HCEC 1CT (cell line): ENCODE measurements around the gene ATXN1.
"Not testable (repeated sequence)": the region's sequence is repeated elsewhere in the genome, so short reads cannot be mapped to it uniquely, and the experiment has no call there.

ENCODE experiments used
- DNase-seq: peaks from one replicate; pipeline ENCODE4 v3.0.0-alpha.2; 2017

ATXN1 gene

DNA sequence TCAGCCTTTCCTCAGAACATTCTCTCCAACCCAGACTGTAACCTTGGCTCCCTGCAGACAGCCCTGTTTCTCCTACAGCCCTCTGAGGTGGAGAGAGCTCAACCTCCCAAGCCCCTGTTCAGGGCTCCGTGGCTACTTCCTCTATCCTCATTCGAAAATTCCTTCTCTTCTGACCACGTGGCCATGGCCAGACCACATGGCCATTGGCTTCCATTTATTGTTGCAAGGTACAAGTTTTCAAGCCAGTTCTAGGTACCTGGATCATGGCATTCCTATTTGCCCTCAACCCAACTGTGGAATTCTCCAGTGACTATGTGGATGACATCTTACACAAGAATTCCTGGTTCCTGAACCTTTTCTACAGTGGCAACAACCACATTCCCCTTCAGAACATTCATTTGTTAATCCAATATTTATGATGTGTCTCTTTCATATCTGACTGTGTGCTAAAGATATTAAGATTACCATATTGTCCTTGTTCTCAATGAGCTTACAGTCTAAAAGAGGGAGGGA lies 361.0 kb downstream of the ATXN1 start:
- no peak for DNase-seq

DNA sequence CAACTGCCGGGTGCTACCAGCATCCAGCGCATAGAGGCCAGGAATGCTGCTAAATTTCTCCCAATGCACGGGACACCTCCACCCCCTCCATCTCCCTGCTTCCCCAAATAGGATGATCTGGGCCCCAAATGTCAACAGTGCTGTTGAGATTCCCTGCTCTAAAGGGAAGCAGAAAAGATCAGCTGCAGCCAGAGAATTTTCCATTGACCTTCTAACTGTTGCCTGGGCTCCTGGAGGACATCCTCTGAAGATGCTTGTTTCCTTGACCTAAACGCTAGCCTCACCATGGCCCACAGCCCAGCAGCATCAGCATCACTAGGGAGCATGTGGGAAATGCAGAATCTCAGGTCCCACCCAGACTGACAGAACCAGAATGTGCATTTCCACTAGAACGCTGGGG lies 361.6 kb downstream of the ATXN1 start:
- DNase-seq, result no peak

DNA sequence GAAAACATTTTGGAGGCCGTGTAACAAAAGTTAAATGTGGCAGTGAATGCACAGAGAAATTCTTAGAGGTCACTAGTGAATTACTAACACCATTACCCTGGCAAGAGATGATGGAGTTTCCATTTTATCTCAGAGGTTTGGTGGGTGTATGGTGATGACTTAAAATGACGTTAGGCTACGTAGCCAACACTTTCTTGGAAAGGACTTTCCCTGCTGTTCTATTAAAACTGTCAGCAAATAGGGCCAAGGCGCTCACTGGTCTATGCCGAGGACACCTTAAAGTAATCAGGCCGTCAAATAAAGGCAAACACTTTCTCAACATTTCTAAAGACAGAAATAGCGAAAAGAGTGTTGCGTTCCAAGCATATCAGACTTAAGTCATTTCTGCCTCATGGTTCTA lies 362.1 kb downstream of the ATXN1 start:
- no peak for DNase-seq

DNA sequence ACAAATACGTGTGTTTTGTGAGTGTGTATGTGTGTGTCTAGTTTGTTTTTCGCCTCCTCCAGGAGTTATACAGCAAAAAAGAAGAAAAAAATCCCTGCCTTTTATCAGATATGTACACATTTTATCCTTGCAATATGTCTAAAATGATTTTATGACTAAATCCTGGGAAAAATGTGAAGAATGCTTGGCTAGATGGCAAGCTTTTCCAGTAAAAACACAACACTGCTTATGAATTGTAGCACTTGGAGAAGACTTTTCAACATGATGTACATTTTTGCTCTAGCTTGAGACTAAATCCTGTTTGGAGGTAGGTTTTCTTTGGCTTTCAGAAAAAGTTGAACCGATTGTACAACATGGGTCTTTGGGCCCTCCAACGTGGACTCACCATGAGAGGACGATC lies 362.7 kb downstream of the ATXN1 start:
- DNase-seq, result peak; percentile 36

DNA sequence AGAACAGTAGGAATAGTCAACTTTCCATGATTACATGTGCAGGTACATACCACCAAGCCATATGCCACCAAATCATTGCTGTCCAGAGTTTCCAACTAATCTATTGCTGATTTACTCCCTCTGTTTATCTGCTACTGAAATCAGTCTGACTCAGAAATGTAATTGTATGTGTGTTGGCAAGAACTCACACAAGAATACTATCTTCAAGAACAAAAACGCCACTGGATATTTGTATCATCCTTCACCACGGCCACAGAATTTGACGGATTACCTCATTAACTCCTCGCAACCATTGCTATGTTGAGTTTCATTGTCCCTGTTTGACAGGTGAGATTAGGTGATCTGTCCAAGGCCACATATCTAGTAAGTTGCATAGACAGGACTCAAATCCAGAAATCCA lies 363.6 kb downstream of the ATXN1 start:
- DNase-seq, result no peak

DNA sequence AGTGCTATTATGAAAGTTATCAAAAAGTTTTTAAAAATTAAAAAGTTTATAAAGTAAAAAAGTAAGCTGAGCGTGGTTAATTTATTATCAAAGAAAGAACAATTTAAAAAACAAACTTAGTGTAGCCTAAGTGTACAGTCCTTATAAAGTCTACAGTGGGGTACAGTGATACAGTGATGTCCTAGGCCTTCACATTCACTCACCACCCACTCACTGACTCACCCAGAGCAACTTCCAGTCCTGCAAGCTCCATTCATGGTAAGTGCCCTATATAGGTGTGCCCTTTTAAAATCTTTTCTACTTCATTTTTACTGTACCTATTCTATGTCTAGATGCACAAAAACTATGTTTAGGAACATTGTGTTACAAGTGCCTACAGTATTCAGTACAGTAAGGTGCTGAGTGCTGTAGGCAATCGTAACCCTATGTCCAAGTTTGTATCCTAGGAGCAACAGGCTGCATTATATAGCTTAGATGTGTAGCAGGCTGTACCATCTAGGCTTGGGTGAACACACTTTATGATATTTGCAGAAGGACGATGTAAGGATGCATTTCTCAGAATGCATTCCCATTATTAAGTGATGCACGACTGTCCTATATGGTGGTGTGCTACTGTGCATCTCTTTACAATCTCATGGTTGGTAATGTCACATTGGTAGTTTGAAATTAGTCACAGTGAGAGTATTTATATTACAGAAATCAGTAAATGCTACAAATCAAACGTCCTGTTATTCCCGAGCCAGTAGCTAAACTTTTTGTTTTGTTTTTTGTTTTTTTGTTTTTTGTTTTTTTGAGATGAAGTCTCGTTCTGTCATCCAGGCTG lies 364.6 kb downstream of the ATXN1 start:
- DNase-seq, result no peak

DNA sequence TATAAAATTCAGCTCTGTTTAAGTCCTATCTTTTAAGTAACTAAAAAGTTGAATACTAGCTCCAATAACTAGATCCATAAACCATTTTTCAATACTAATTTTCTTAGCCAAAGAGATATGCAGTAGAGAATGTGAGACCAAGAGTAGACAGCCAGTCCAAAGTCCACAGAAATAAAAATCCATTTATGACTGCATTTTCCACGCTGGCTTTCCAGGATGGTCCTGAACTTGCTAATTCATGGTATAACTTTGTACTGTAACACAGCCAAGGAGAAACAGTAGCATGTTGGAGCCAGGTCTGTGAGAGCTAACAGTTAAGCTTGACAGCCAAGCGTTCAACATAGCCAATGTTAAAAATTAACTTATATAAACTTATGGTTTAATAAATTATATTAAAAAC lies 366.6 kb downstream of the ATXN1 start:
- DNase-seq, result no peak

DNA sequence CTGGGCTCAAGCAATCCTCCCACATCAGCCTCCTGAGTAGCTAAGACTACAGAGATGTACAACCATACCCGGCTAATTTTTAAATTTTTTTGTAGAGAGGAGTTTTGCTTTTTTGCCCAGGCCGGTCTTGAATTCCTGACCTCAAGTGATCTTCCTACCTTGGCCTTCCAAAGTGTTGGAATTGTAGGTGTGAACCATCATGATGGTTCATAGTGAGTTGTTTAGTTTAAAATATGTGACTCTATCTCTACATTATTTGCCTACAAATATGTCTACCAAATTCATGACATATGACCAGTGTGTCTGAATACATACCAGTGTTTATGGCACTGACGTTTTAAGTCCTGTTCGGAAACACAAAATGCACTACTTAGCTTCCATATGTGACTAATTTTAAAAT lies 367.9 kb downstream of the ATXN1 start:
- DNase-seq, result no peak

DNA sequence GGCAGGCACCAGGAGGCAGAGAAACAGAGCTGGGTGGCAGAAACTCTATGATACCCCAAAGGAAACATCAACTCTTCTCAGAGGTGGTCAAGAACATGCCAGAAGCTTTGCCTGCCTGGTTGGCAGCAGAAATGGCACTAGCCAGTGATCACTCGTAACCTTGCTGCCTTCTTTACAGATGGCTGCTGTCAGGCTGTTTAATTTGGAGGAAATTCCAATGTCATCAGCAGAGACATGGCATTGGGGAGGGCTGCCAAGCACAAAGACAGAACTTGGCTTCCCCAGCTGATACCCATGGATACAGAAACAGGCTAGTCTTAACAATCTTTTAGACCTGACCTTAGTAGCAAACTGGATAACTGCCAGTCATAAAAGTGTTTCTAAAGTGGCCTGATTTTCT lies 369.2 kb downstream of the ATXN1 start:
- DNase-seq, result no peak

DNA sequence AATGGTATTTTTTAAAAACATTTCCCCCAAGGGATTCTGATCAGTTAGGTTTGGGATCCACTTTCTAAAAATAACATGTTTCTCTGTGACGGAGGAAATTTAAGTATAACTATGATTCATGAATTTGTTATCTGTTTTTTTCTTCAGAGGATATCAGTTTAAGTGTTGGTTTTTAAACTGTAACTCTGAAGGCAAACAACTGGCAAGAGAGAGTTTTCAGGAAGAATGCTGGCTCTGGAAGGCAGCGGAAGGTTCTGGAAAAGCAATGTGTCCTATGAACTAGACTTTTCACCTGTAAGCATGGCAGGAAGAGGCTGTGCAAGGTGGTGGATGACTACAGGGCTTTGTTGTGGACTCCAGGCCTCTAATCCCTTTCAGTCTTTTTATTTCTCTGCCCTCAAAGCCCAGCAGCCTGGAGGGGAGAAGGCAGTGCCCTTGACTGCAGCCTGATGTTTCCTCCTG lies 369.8 kb downstream of the ATXN1 start:
- DNase-seq, result peak; percentile 45

DNA sequence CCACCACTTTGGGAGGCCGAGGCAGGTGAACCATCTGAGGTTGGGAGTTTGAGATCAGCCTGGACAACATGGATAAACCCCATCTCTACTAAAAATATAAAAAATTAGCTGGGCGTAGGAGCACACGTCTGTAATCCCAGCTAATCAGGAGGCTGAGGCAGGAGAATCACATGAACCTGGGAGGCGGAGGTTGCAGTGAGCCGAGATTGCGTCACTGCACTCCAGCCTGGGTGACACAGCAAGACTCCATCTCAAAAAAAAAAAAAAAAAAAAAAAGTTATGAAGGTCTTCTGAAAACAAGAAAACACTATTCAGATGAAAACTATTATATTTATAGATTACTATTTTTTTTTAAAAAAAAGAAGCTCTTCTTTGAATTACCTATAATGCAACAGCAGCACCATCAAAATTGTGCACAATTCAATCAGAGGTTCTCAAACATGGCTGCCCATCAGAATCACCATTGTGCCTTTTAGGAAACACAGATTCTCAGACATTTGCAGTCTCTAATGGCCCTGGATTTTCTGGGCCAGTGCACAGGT lies 370.3 kb downstream of the ATXN1 start:
- DNase-seq, result peak; percentile 4

DNA sequence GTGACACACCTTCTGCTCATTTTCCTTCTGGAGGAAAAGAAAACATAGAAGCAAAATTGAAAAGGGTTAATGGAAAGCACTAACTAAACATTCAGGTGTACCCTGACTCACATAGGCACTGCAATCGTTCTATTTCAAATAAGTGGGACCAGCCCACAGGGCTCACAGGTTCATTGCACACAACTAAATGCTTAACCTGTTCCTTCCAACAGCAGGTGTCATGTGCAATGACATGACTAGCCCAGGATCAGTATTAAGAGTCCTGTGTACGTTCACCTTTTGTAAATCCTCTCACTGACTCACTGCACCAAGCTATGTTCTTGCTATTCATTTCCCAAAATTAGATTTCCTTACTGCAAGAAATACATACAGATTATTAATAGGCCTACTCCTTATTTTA lies 371.6 kb downstream of the ATXN1 start:
- DNase-seq, result no peak

DNA sequence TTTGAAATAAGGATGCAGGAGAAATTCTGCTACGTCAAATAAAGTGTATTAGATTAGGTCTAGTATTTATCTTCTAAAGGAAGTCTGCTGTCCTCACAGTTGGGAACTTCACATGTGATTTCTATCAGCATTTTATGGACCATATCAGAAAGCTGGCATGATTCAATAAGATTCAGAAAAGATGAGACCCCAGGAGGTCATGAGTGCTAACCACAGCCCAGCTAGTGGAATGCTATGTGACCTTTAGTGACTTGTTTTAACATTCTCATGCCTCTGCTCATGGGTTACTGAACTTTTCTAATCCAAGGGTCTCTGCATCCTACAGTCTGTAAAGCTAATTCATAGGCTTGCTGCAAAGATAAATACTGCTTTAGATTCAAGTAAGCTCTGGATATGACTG lies 372.8 kb downstream of the ATXN1 start:
- peak; percentile 45 for DNase-seq

DNA sequence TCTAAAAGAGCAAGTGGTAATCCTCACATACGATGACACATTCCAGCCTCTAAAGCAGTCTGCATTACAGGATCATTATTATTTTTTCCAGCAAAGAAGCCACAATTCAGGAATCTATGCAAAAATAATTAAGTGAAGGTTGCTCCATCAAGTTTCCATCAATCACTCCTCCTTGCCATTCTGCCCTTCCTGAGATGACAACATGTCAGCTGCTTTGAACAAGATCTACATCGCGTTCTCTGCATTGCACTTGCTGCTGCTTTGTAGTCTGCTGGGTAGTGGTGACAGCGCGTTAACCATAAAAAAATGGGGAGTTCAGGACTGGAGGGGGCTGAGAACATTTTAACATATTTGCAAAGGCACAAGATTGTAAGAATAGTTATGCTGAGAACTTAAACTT lies 375.2 kb downstream of the ATXN1 start:
- DNase-seq, result no peak

DNA sequence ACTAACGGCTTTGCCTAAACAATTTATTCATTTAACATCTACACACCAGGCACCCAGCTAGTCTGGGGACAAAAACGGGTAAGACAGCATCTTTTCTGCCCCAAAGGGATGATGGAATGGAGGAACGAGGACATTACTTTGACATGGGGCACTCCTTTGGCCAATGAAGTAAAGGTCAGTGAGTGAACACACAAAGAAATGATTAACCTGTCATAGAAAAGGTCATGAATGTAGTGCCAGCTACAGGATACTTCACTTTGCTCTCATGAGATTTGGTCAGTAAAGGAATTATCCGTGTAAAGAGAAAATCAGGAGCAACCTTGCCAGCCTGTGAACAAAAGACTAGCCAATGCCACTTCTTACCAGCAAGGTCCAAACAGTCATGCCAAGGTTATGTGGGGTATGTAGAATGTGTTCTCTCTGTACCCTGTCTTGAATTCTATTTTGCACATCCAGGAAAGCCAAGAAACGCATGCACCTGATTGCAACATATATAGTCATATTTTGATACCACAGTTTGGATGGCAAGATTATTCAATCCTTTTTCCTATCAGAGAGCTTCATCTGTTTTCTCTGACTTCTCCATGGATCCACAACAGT lies 377.6 kb downstream of the ATXN1 start:
- DNase-seq, result no peak

DNA sequence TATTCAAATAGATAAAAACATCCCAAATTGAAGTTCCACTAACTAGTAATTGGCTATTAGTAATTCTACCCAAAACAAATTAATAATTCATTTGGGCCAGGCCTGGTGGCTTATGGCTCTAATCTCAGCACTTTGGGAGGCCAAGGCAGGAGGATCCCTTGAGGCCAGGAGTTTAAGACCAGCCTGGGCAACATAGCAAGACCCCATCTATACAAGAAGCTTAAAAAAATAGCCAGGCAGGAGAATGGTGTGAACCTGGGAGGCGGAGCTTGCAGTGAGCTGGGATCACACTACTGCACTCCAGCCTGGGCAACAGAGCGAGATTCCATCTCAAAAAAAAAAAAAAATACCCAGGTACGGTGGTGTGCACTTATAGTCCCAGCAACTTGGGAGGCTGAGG lies 379.3 kb downstream of the ATXN1 start:
- not testable (repeated sequence) for DNase-seq

DNA sequence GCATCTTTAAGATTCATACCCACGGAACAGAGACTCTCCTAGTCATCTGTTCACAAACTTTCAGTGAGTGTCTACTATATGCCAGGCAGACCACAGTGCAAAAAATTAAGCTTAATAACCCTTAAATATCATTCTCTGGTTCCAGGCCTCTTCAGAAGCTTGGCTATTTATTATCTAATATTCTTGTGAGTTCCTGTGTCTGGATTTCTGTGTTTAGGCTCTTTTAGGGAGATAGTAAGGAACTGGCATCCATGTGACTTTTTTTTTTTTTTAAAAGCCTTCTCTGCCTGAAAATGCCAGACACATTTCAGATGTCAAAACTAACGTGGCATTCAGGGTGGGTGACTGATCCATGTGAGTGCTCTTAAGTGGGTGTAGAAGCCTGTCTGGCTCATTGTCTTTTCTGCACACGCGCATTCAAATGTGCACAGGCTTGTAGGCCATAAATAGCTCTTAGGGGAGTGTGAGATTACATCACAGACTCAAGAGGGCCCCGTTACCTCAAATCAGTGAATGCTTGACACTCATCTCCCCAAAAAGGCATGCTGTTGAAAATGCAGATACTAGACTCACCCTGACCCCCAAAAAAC lies 380.9 kb downstream of the ATXN1 start:
- DNase-seq, result no peak

DNA sequence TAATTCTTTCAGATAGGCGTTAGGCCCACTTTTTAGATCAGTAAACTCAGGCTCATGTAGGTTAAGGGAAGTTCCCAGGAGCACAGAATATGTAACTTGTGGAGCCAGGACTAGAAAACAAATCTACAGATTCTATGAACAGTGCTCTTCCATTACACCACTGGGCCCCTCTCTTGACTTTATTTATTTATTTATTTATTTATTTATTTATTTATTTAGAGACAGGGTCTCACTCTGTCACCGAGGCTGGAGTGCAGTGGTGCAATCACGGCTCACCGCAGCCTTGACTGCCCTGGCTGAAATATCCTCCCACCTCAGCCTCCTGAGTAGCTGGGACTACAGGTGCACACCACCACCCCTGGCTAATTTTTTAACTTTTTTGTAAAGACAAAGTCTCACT lies 382.9 kb downstream of the ATXN1 start:
- DNase-seq, result not testable (repeated sequence)

DNA sequence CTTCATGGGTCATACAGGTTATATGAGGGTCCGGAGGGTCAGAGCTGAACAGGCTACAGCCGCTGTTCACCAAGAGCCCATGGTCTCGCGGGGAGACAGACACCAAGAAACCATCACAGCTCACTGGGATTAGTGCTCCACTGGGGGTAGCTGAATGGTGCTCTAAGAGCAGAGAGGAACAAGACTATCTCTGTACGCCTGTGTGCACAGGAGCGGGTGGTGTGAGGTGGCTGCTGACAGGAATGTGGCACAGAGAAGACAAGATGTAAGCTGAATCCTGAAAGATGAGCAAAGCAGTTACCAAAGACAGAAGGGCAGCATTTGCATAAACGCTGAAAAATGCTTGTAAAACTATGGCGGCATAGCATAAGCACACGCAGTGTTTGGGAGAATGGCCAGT lies 383.8 kb downstream of the ATXN1 start:
- no peak for DNase-seq

DNA sequence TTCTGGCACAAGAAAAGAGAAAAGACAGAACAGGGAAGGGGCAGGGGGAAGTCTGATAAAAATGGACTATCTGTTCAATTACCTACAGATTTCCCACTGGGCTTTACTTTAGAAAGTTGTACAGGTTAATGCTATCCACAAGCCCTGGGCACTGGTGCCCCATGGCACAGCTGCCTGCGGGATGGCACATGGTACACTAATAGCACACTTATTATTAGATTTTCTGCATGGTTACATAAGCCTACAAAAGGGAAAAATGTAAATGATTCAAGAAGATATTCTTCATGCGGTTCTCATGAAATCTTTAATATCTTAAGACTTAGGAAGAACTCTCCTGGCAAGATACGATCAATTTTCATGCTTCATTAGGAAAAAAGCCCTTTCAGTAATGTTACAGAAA lies 385.4 kb downstream of the ATXN1 start:
- no peak for DNase-seq

DNA sequence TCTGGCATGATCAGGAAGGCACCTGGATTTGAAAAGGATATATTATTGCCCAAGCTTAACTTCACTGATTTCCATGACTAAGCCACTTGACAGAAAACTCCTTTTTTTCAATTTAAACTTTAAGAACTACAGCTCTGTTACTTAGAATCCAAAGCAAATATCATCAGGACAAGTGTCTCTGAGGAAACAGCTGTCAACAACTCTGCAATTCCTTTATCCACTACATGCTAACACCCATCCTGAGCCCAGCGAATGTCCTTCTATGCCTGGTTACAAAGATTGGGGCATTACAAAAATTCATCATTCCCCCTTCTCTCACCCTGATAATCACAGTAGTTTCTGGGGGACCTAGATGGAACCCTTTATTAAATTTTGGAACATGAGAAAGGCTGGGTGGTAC lies 386.1 kb downstream of the ATXN1 start:
- DNase-seq, result no peak

DNA sequence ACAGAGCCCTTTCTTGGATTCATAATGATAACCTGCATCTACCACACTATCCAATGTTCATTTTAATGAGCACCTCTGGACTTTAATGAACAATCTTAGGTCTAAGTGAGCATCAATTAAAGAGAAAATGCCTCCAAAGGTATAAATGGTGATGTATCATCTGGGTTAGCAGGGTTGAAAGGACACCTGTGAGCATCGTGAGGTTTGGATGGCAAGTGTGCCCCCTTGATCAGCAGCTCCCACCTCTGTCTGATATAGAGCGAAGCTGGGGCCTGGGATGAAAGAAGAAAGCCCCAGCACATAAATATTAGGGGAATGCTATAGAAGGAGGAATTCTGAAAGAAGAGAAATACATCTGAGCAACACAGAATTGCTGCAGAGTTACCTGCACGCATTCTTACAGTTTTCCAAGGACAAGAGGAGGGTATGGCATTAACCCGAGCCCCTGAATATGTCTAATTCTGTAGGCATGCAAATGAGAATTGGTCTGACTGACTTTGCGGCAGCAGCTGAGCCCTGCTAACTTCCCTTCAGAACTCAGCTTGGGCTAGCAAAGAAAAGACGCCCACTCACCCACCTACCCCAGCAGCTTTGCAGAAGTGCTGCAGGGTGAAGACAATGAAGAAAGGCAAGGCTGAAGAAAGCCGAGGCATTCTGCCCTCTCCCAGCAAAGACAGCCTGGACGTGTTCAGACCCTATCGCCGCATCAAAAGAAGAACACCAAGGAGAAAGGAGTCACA lies 386.6 kb downstream of the ATXN1 start:
- no peak for DNase-seq

DNA sequence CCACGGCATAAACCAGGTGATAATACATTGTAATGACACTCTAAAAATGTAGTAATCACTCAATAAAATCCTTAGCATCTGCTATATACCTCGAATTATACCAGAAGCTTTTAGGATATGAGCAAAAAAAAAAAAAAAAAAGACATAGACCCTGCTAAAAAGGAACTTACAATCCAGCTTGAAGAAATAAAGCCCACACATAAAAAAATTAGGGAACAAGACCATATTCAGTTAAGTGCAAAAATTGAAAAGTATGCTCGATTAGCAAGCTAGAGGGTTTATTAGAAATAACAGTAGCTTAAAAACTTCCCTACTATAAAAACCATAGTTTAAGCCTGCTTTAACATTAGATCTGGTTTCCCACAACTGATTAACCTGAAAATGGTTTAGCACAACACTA lies 387.2 kb downstream of the ATXN1 start:
- no peak for DNase-seq
